Activated CD8-positive, alpha-beta T cell treated with anti-CD3 and anti-CD28 coated beads for 36 hours (primary cell): ENCODE measurements around the gene TIGIT. TPM values are rescaled to one million over a fixed set of nuclear protein-coding genes. Genes with fewer than 3 reads are reported as not detected.

Source experiments
- ATAC-seq: fragments of 200-7000 bp; cut with Tn5 transposase; one replicate; pipeline ENCODE4 v1.10.0; 2021; ENCODE audit warnings: mild to moderate bottlenecking, moderate library complexity
- CTCF ChIA-PET: fragments of 350-600 bp; sonication (Branson Sonifier 250); formaldehyde crosslinking; loops from one replicate; lab custom pipeline; 2021; ENCODE audit warnings: antibody characterized with exemption; lab: Charles Lee
- POLR2A ChIA-PET: fragments of 350-600 bp; sonication (Branson Sonifier 250); formaldehyde crosslinking; loops from one replicate; lab custom pipeline; 2021; ENCODE audit warnings: antibody characterized with exemption; lab: Charles Lee
- DNase-seq: peaks from one replicate; pipeline ENCODE4 v3.0.0-alpha.2; 2020
- H3K27ac Mint-ChIP-seq: one replicate; pipeline ENCODE4 v1.8.0; 2021; ENCODE audit warnings: mild to moderate bottlenecking, mixed read lengths
- H3K27me3 Mint-ChIP-seq: one replicate; pipeline ENCODE4 v1.8.0; 2021; ENCODE audit warnings: mixed read lengths
- H3K36me3 Mint-ChIP-seq: one replicate; pipeline ENCODE4 v1.8.0; 2021; ENCODE audit warnings: low read depth, mixed read lengths
- H3K4me1 Mint-ChIP-seq: one replicate; pipeline ENCODE4 v1.8.0; 2021; ENCODE audit warnings: low read depth, mixed read lengths
- H3K4me3 Mint-ChIP-seq: one replicate; pipeline ENCODE4 v1.8.0; 2021; ENCODE audit warnings: mild to moderate bottlenecking, moderate library complexity, mixed read lengths
- H3K9me3 Mint-ChIP-seq: one replicate; pipeline ENCODE4 v1.8.0; 2021; ENCODE audit warnings: mixed read lengths
- intact Hi-C: fragments of 100-400 bp; cut with micrococcal nuclease; formaldehyde crosslinking; loops from one replicate; pipeline ENCODE4 v1.10.0; 2022
- total RNA-seq, 2 experiments: library from RNA; stranded (reverse); gene quantifications; one replicate each; pipeline ENCODE4 v1.2.3, GENCODE V29; 2021
- TF ChIP-seq, protein P1 (sequence below): fragments of 200-600 bp; IDR thresholded peaks from one replicate; pipeline ENCODE4 v1.8.0; 2022; ENCODE audit warnings: antibody characterized with exemption, mild to moderate bottlenecking

The TIGIT gene
- total RNA-seq, 2 experiments from 2014 or later: 72.8 to 73.5 TPM

DNA sequence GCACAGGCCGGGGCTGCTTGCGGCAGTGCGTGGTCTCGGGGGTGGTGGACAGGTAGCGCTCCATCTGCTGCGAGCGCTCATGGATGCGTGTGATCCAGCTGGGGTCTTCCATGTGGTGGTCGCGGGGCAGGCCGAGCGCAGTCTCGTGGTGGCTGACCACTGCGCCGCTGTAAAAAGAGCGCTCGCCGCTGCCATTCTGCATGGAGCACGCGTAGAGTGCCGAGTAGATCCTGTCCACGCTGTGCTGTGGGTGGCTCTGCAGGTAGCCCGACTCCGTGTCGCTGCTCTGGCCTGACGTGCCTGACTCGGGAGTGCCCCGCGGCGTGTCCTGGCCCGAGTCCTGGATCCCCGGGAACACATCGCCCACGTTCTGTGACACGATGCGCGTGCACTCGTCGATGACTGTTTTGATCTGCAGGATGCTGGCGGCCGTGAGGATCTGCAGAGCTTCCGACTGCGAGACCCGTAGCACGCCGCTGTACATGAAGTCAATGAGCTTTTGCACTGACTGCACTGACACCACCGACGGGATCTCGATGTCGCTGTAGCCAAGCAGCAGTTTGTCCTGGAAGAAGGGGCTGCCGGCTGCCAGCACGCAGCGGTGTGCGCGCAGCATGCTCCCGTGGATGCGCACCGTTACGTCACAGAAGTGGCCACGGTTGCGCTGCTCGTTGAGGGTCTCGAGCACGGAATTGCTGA lies 57.4 kb downstream of the TIGIT start:
- no peak overlapping the region for H3K27ac Mint-ChIP-seq

DNA sequence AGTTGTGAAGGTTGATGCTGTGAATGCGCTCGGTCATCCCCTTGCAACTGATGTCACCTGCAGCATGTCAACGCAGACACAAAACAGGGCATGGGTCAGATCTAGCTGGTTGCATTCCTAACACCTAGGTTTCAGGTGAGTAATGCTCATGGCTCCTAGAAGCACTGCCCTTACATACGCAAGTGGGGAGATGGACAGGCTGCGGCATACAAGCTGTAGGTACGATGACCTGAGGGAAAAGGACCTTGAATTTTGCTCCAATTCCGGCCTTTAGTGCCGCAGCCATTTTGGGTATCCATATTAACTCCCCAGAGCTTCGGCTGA lies 58.0 kb downstream of the TIGIT start:
- intact Hi-C loops: no loop called here
- POLR2A ChIA-PET: no interaction called here
- no peak overlapping the region for H3K4me3 Mint-ChIP-seq
- ATAC-seq: no peak
- no peak overlapping the region for H3K27ac Mint-ChIP-seq
- no peaks in the 10 kb centered on the region for H3K4me1 Mint-ChIP-seq
- CTCF ChIA-PET: no interaction called here
- TF ChIP-seq, protein P1, sequence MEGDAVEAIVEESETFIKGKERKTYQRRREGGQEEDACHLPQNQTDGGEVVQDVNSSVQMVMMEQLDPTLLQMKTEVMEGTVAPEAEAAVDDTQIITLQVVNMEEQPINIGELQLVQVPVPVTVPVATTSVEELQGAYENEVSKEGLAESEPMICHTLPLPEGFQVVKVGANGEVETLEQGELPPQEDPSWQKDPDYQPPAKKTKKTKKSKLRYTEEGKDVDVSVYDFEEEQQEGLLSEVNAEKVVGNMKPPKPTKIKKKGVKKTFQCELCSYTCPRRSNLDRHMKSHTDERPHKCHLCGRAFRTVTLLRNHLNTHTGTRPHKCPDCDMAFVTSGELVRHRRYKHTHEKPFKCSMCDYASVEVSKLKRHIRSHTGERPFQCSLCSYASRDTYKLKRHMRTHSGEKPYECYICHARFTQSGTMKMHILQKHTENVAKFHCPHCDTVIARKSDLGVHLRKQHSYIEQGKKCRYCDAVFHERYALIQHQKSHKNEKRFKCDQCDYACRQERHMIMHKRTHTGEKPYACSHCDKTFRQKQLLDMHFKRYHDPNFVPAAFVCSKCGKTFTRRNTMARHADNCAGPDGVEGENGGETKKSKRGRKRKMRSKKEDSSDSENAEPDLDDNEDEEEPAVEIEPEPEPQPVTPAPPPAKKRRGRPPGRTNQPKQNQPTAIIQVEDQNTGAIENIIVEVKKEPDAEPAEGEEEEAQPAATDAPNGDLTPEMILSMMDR: no peak
- no peak for DNase-seq
- peaks cover 10% of the 10 kb centered on the region for H3K36me3 Mint-ChIP-seq
- H3K9me3 Mint-ChIP-seq: no peaks in the 10 kb centered on the region
- H3K27me3 Mint-ChIP-seq: no peaks in the 10 kb centered on the region

More for the DNA sequence above, 57.4 kb downstream of the TIGIT start:
- Mint-ChIP-seq H3K27me3 (no peaks in the 10 kb centered on the region), H3K4me3 (no peak overlapping the region), H3K9me3 (no peaks in the 10 kb centered on the region), H3K4me1 (peaks cover under 1% of the 10 kb centered on the region), H3K36me3 (peaks cover 10% of the 10 kb centered on the region)
- DNase-seq (no peak), ATAC-seq (no peak)
- CTCF ChIA-PET: no interaction called here
- intact Hi-C loops: no loop called here
- TF ChIP-seq, protein P1: no peak
- POLR2A ChIA-PET: no interaction called here

DNA sequence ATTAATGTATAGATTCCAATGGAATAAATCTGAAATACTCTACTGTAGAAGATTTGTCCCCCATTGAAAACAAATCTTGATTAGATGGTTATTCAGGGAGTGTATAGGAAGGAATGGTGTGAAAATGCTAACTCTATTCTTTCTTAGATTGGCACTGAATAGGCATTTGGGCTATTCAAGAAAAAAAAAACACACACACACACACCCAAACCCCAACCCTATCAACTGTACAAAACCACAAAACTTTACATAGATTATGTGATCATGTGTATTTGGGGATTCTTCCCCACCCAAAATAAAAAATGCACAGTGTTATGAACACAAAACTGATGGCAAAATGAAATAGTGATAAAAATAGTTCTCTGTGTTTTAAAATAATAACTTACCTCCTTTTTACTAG lies 61.8 kb downstream of the TIGIT start:
- intact Hi-C loops: no loop called here
- H3K4me1 Mint-ChIP-seq: peaks cover 2% of the 10 kb centered on the region
- H3K4me3 Mint-ChIP-seq: no peak overlapping the region
- no peaks in the 10 kb centered on the region for H3K9me3 Mint-ChIP-seq
- DNase-seq (no peak), ATAC-seq (no peak)
- CTCF ChIA-PET: interaction anchor here (1.3 to 1.5 kb wide), 2 partner anchors 60 to 200 kb away, joined by 3 to 4 read pairs; no protein-coding TSS in a partner anchor
- peaks cover 8% of the 10 kb centered on the region for H3K36me3 Mint-ChIP-seq
- TF ChIP-seq, protein P1: no peak
- POLR2A ChIA-PET: no interaction called here
- no peaks in the 10 kb centered on the region for H3K27me3 Mint-ChIP-seq
- no peak overlapping the region for H3K27ac Mint-ChIP-seq

DNA sequence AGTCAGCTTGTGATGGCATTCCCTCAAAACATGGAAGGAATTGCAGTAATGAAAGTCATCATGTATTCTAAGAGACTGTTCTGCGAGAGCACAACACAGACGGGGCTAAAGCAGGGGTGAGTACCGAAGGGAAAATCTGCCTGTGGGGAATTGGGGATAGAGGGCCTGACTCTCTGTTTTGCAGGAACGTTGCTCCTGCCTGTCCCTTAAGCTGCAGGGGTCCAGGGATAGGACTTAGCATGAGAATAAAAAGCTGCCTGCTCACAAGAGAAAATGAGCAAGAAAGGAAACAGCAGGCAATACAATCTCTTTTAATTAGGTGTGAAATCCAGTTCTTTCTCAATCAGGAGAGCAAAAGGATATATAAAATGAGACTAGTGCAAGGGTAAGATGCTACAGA lies 62.2 kb downstream of the TIGIT start:
- TF ChIP-seq, protein P1: no peak
- H3K4me3 Mint-ChIP-seq: no peak overlapping the region
- H3K36me3 Mint-ChIP-seq: peaks cover 6% of the 10 kb centered on the region
- intact Hi-C loops: no loop called here
- no peak for DNase-seq
- no peaks in the 10 kb centered on the region for H3K27me3 Mint-ChIP-seq
- ChIA-PET POLR2A (no interaction called here), CTCF (interaction anchor here (1.3 to 3.5 kb wide), 3 partner anchors 60 to 201 kb away, joined by 3 to 14 read pairs (median 4); no protein-coding TSS in a partner anchor)
- peaks cover 3% of the 10 kb centered on the region for H3K4me1 Mint-ChIP-seq
- ATAC-seq: no peak
- no peak overlapping the region for H3K27ac Mint-ChIP-seq
- H3K9me3 Mint-ChIP-seq: no peaks in the 10 kb centered on the region

DNA sequence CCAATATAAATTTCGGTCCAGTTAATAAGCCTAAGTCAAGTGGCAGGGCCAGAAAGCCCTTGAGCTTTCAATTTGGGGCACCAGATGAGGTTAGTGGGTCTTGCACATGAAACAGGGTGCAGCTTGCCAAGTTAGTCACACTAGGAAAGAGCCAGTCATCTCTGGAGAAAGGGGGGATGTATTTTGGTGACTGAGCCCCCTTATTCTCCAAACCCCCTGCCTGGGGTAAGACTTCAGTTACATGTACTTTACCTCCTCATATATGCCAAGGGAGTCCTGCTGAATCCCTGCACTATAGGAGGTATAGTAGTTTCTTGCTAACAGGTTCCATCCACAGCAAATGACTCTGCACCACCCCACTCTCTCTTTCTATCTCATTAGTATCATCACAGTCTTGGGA lies 62.7 kb downstream of the TIGIT start:
- ATAC-seq (peak; percentile 60), DNase-seq (no peak)
- Mint-ChIP-seq H3K9me3 (no peaks in the 10 kb centered on the region), H3K36me3 (peaks cover 3% of the 10 kb centered on the region), H3K27ac (no peak overlapping the region), H3K27me3 (no peaks in the 10 kb centered on the region), H3K4me1 (peaks cover 7% of the 10 kb centered on the region), H3K4me3 (no peak overlapping the region)
- TF ChIP-seq, protein P1: no peak
- ChIA-PET CTCF (interaction anchor here (1.3 to 3.5 kb wide), 5 partner anchors 27 to 201 kb away, joined by 3 to 14 read pairs (median 4); no protein-coding TSS in a partner anchor), POLR2A (interaction anchor here (0.7 to 0.9 kb wide), 2 partner anchors 142 to 158 kb away, joined by 3 to 5 read pairs; no protein-coding TSS in a partner anchor)
- intact Hi-C loops: no loop called here

Other genes with a start within 250 kb of the TIGIT start
- gene CCDC191, start 237.5 kb upstream of the TIGIT start, total RNA-seq: 1 to 10 TPM; 1.5 to 1.7 TPM
- gene QTRT2, start 237.3 kb upstream of the TIGIT start, total RNA-seq: 10 to 100 TPM; 31.6 to 36.8 TPM
- gene DRD3, start 115.0 kb upstream of the TIGIT start, total RNA-seq: not detected
- gene ZNF80, start 56.5 kb upstream of the TIGIT start, total RNA-seq: 1 to 10 TPM; 1.8 to 2.3 TPM